ENCODE results near the gene INTS3.
"Not testable (repeated sequence)": the region's sequence is repeated elsewhere in the genome, so short reads cannot be mapped to it uniquely, and the experiment has no call there.

Gene INTS3

GRCh38 chr1:153780551-153780950 is 52.7 kb downstream of the INTS3 start:
- no peaks in the 10 kb centered on the region for H3K4me1 ChIP-seq (ENCODE audit: insufficient read depth, poor library complexity, severe bottlenecking)

GRCh38 chr1:153782648-153783047 is 54.8 kb downstream of the INTS3 start:
- not testable (repeated sequence) for ATAC-seq (ENCODE audit: low read depth); H3K36me3 ChIP-seq (ENCODE audit: low read depth); H3K9me3 ChIP-seq (ENCODE audit: severe bottlenecking); H3K27me3 ChIP-seq (ENCODE audit: insufficient read depth, poor library complexity, severe bottlenecking); H3K4me1 ChIP-seq (ENCODE audit: insufficient read depth, poor library complexity, severe bottlenecking); DNase-seq (ENCODE audit: low spot score); H3K4me3 ChIP-seq (ENCODE audit: severe bottlenecking)
- H3K27ac ChIP-seq (ENCODE audit: poor library complexity, severe bottlenecking): peak overlapping the region; percentile 73

More at GRCh38 chr1:153780551-153780950, 52.7 kb downstream of the INTS3 start:
- Histone ChIP-seq H3K36me3 (ENCODE audit: low read depth) (no peaks in the 10 kb centered on the region), H3K27me3 (ENCODE audit: insufficient read depth, poor library complexity, severe bottlenecking) (no peaks in the 10 kb centered on the region), H3K9me3 (ENCODE audit: severe bottlenecking) (no peaks in the 10 kb centered on the region), H3K4me3 (ENCODE audit: severe bottlenecking) (no peak overlapping the region), H3K27ac (ENCODE audit: poor library complexity, severe bottlenecking) (no peak overlapping the region)
- no peak for TF ChIP-seq CTCF (IDR thresholded peaks at IDR 0.05; ENCODE audit: poor library complexity, severe bottlenecking)
- ATAC-seq (ENCODE audit: low read depth): no peak
- DNase-seq (ENCODE audit: low spot score): no peak

DNA sequence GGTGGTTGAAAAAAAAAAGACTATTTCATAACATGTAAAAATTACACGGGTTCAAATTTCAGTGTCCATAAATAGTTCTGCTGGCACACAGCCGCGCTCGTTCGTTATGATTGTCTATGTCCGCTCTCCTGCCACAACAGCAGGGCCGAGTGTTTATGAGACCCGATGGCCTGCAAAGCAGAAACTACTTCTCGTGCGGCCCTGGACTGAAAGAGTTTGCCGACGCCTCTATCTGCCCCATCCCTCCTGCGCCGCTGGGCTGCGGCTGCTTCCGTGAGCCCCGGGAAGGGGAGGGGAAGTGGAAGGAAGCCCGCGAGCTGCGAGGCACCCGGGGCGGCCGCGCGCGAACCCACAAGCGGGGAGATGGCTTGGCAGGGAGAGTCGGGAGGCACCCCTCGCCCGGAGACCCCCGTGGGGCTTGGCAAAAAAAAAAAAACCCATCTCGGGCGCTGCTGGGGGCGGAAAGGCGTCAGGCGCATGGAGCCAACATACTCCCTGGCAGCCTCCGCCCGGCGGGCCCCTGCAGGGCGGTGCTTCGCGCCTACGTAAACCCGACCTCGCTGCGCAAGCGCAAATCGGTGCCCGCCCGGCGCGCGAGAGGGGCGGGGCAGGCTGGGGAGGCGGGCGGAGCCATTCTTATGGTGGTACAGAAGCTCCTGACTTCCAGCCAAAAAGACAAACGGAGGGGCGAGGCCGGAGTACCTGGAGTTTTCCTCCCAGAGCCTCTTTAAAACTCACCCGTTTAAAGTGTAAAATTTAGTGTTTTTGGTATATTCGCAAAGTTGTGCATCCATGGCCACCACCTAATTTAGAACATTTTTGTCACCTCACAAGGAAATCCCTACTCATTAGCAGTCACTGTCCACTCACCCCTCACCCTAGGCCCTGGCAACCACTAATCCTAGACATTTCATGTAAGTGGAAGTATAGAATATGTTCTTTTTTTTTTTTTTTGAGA is 55.7 kb downstream of the INTS3 start:
- no peaks in the 10 kb centered on the region for H3K4me1 ChIP-seq (ENCODE audit: insufficient read depth, poor library complexity, severe bottlenecking)
- ATAC-seq (ENCODE audit: low read depth) (peak; percentile 90), DNase-seq (ENCODE audit: low spot score) (peak; percentile 84)
- peak overlapping the region; percentile 73 for H3K27ac ChIP-seq (ENCODE audit: poor library complexity, severe bottlenecking)
- H3K9me3 ChIP-seq (ENCODE audit: severe bottlenecking): no peaks in the 10 kb centered on the region
- no peak for TF ChIP-seq CTCF (IDR thresholded peaks at IDR 0.05; ENCODE audit: poor library complexity, severe bottlenecking)
- H3K4me3 ChIP-seq (ENCODE audit: severe bottlenecking): peak overlapping the region; percentile 69
- no peaks in the 10 kb centered on the region for H3K36me3 ChIP-seq (ENCODE audit: low read depth)
- H3K27me3 ChIP-seq (ENCODE audit: insufficient read depth, poor library complexity, severe bottlenecking): no peaks in the 10 kb centered on the region

DNA sequence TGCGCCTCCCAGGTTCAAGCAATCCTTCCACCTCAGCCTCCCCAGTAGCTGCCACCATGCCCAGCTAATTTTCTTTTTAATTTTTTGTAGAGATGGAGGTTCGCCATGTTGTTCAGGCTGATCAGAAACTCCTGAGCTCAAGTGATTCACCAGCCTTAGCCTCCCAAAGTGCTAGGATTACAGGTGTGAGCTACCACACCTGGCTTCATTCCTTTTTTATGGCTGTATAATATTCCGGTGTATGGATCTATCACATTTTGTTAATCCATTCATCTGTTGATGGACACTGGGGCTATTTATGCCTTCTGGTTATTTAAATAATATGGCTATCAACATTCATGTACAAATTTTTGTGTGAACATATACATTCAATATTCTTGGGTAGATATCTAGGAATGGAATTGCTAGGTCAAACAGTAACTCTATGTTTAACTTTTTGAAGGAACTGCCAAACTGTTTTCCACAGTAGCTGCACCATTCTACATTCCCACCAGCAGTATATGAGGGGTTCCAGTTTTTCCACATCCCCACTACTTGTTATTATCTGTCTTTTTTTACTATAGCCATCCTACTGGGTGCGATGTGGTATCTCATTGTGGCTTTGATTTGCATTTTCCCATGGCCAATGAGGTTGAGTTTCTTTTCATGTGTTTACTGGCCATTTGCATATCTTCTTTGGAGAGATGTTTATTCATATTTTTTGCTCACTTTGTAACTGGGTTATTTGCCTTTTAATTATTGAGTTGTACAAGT is 58.4 kb downstream of the INTS3 start:
- H3K36me3 ChIP-seq (ENCODE audit: low read depth): no peaks in the 10 kb centered on the region
- TF ChIP-seq CTCF (IDR thresholded peaks at IDR 0.05; ENCODE audit: poor library complexity, severe bottlenecking): no peak
- ATAC-seq (ENCODE audit: low read depth) (no peak), DNase-seq (ENCODE audit: low spot score) (no peak)
- no peak overlapping the region for H3K27ac ChIP-seq (ENCODE audit: poor library complexity, severe bottlenecking)
- no peaks in the 10 kb centered on the region for H3K27me3 ChIP-seq (ENCODE audit: insufficient read depth, poor library complexity, severe bottlenecking)
- H3K9me3 ChIP-seq (ENCODE audit: severe bottlenecking): no peaks in the 10 kb centered on the region
- no peak overlapping the region for H3K4me3 ChIP-seq (ENCODE audit: severe bottlenecking)
- H3K4me1 ChIP-seq (ENCODE audit: insufficient read depth, poor library complexity, severe bottlenecking): no peaks in the 10 kb centered on the region

GRCh38 chr1:153789478-153790034 is 61.7 kb downstream of the INTS3 start:
- H3K4me3 ChIP-seq (ENCODE audit: severe bottlenecking): no peak overlapping the region
- TF ChIP-seq CTCF (IDR thresholded peaks at IDR 0.05; ENCODE audit: poor library complexity, severe bottlenecking): no peak
- H3K27ac ChIP-seq (ENCODE audit: poor library complexity, severe bottlenecking): no peak overlapping the region
- no peak for DNase-seq (ENCODE audit: low spot score)
- H3K36me3 ChIP-seq (ENCODE audit: low read depth): no peaks in the 10 kb centered on the region
- H3K9me3 ChIP-seq (ENCODE audit: severe bottlenecking): no peaks in the 10 kb centered on the region
- no peaks in the 10 kb centered on the region for H3K27me3 ChIP-seq (ENCODE audit: insufficient read depth, poor library complexity, severe bottlenecking)
- no peak for ATAC-seq (ENCODE audit: low read depth)
- no peaks in the 10 kb centered on the region for H3K4me1 ChIP-seq (ENCODE audit: insufficient read depth, poor library complexity, severe bottlenecking)
